Measurements from ENCODE around the gene SMIM15. TPM values are rescaled to one million over a fixed set of nuclear protein-coding genes. Genes with fewer than 3 reads are reported as not detected.

Gene SMIM15
- polyA plus RNA-seq, 1 of the 3 experiments (the other 2 are of a cell fraction): 51.1 TPM

GRCh38 chr5:61139931-61140330 lies 22.3 kb downstream of the SMIM15 start:
- H3K9ac ChIP-seq: no peak overlapping the region
- no peaks in the 10 kb centered on the region for H4K20me1 ChIP-seq (ENCODE audit: insufficient read depth)
- H3F3A ChIP-seq (replicated peaks; ENCODE audit: insufficient read depth): no peaks in the 10 kb centered on the region
- ChIA-PET POLR2A (no interaction called here), CTCF (interaction anchor here (0.9 to 1.4 kb wide), 3 partner anchors 9 to 78 kb away, joined by 3 to 4 read pairs (median 3); no protein-coding TSS in a partner anchor)
- WGBS (ENCODE audit: low lambda C conversion rate): 83% methylated on average over 2 of the region's 4 CpGs
- H3K4me1 ChIP-seq (ENCODE audit: control insufficient read depth in 1 of 2, insufficient read depth in 2 of 2, low read depth in 1 of 2, low read length in 1 of 2): peaks cover 0 to 6% of the 10 kb centered on the region in 2 experiments; a peak in 1 of 4 replicates
- H3K27me3 ChIP-seq (ENCODE audit: insufficient read depth): no peaks in the 10 kb centered on the region
- no peaks in the 10 kb centered on the region for H3K9me3 ChIP-seq
- TF ChIP-seq CTCF (IDR thresholded peaks at IDR 0.05): no peak
- H2AFZ ChIP-seq (ENCODE audit: low read depth): no peak overlapping the region
- DNase-seq: no peak
- H3K27ac ChIP-seq (ENCODE audit: low read depth in 2 of 2, low read length in 1 of 2): no peak overlapping the region
- no peak overlapping the region for H3K4me2 ChIP-seq
- no peaks in the 10 kb centered on the region for H3K36me3 ChIP-seq (replicated peaks in 1 of 2; ENCODE audit: control insufficient read depth in 1 of 2, insufficient read depth in 2 of 2, low read length in 1 of 2)
- no peaks in the 10 kb centered on the region for H3K9me2 ChIP-seq
- no peaks in the 10 kb centered on the region for H3K79me2 ChIP-seq (ENCODE audit: insufficient read depth)
- H3K4me3 ChIP-seq (ENCODE audit: low read depth in 2 of 2, low read length in 1 of 2): no peak overlapping the region

GRCh38 chr5:61139094-61139873 lies 23.0 kb downstream of the SMIM15 start:
- Histone ChIP-seq H3K27ac (ENCODE audit: low read depth in 2 of 2, low read length in 1 of 2) (no peak overlapping the region; a peak in 1 of 4 replicates), H3K79me2 (ENCODE audit: insufficient read depth) (no peaks in the 10 kb centered on the region), H2AFZ (ENCODE audit: low read depth) (no peak overlapping the region), H4K20me1 (ENCODE audit: insufficient read depth) (no peaks in the 10 kb centered on the region), H3K9ac (no peak overlapping the region), H3K36me3 (replicated peaks in 1 of 2; ENCODE audit: control insufficient read depth in 1 of 2, insufficient read depth in 2 of 2, low read length in 1 of 2) (no peaks in the 10 kb centered on the region), H3K9me3 (no peaks in the 10 kb centered on the region), H3K9me2 (no peaks in the 10 kb centered on the region), H3F3A (replicated peaks; ENCODE audit: insufficient read depth) (no peaks in the 10 kb centered on the region), H3K4me1 (ENCODE audit: control insufficient read depth in 1 of 2, insufficient read depth in 2 of 2, low read depth in 1 of 2, low read length in 1 of 2) (peaks cover 0 to 6% of the 10 kb centered on the region in 2 experiments; a peak in 1 of 4 replicates), H3K27me3 (ENCODE audit: insufficient read depth) (no peaks in the 10 kb centered on the region), H3K4me3 (ENCODE audit: low read depth in 2 of 2, low read length in 1 of 2) (no peak overlapping the region), H3K4me2 (no peak overlapping the region)
- peak; percentile 11 for DNase-seq
- ChIA-PET POLR2A (no interaction called here), CTCF (interaction anchor here (0.9 to 1.4 kb wide), 4 partner anchors 10 to 520 kb away, joined by 3 to 4 read pairs (median 3); no protein-coding TSS in a partner anchor)
- TF ChIP-seq TAF1 (IDR thresholded peaks at IDR 0.05; ENCODE audit: borderline replicate concordance, low read depth, low read length) (no peak), PBX3 (IDR thresholded peaks at IDR 0.05) (no peak), GABPA (IDR thresholded peaks at IDR 0.05; ENCODE audit: low read depth) (no peak), CTCF (IDR thresholded peaks at IDR 0.05) (peak; percentile 41), RAD21 (IDR thresholded peaks at IDR 0.05; ENCODE audit: low read length) (peak; percentile 47), NFIC (IDR thresholded peaks at IDR 0.05; ENCODE audit: borderline replicate concordance) (no peak)
- 72% methylated on average over 5 of the region's 5 CpGs for whole genome bisulfite sequencing (ENCODE audit: low lambda C conversion rate)
